Right kidney (tissue), 1 donor: ENCODE results near the gene RYR1.
"Not testable (repeated sequence)": the region's sequence is repeated elsewhere in the genome, so short reads cannot be mapped to it uniquely, and the experiment has no call there.

ENCODE experiments used
- DNase-seq: peaks from one replicate; pipeline ENCODE4 v3.0.0-alpha.2; 2016

The RYR1 gene

GRCh38 chr19:38457690-38458405 is 24.4 kb downstream of the RYR1 start:
- no peak for DNase-seq

GRCh38 chr19:38458991-38459390 is 25.5 kb downstream of the RYR1 start:
- DNase-seq = no peak

- DNase-seq = no peak
Observed at GRCh38 chr19:38463365-38463764, 29.9 kb downstream of the RYR1 start.

GRCh38 chr19:38464421-38465082 is 31.1 kb downstream of the RYR1 start:
- no peak for DNase-seq

- no peak for DNase-seq
Observed at GRCh38 chr19:38466050-38466449, 32.6 kb downstream of the RYR1 start.

GRCh38 chr19:38467541-38468525 is 34.3 kb downstream of the RYR1 start:
- DNase-seq = no peak

GRCh38 chr19:38469151-38469550 is 35.7 kb downstream of the RYR1 start:
- DNase-seq = no peak

- no peak for DNase-seq
Observed at GRCh38 chr19:38470788-38471480, 37.4 kb downstream of the RYR1 start.

- not testable (repeated sequence) for DNase-seq
Observed at GRCh38 chr19:38472725-38473124, 39.2 kb downstream of the RYR1 start.

- DNase-seq = no peak
Observed at GRCh38 chr19:38473201-38473600, 39.7 kb downstream of the RYR1 start.

GRCh38 chr19:38475176-38475575 is 41.7 kb downstream of the RYR1 start:
- DNase-seq = no peak

GRCh38 chr19:38478273-38478971 is 44.9 kb downstream of the RYR1 start:
- no peak for DNase-seq

- DNase-seq = no peak
Observed at GRCh38 chr19:38482496-38482895, 49.0 kb downstream of the RYR1 start.

- no peak for DNase-seq
Observed at GRCh38 chr19:38483016-38483630, 49.6 kb downstream of the RYR1 start.

- DNase-seq = no peak
Observed at GRCh38 chr19:38484747-38485146, 51.3 kb downstream of the RYR1 start.

GRCh38 chr19:38485541-38486285 is 52.2 kb downstream of the RYR1 start:
- no peak for DNase-seq

GRCh38 chr19:38486731-38487336 is 53.3 kb downstream of the RYR1 start:
- DNase-seq = no peak

GRCh38 chr19:38488096-38488495 is 54.6 kb downstream of the RYR1 start:
- DNase-seq = no peak

- no peak for DNase-seq
Observed at GRCh38 chr19:38488776-38489481, 55.4 kb downstream of the RYR1 start.
